GM18499 (cell line): ENCODE results near the gene EHMT1.
"Not testable (repeated sequence)": the region's sequence is repeated elsewhere in the genome, so short reads cannot be mapped to it uniquely, and the experiment has no call there.

Experiments
- ATAC-seq: cut with Tn5 transposase; IDR thresholded peaks from one replicate; pipeline ENCODE4 v1.9.1; 2021; ENCODE audit warnings: moderate number of reproducible peaks; ENCODE audit not compliant: insufficient read depth, unreplicated experiment

The EHMT1 gene

GRCh38 chr9:137797206-137798120 lies 178.7 kb downstream of the EHMT1 start:
- ATAC-seq = no peak

GRCh38 chr9:137798142-137798541 lies 179.3 kb downstream of the EHMT1 start:
- no peak for ATAC-seq

DNA sequence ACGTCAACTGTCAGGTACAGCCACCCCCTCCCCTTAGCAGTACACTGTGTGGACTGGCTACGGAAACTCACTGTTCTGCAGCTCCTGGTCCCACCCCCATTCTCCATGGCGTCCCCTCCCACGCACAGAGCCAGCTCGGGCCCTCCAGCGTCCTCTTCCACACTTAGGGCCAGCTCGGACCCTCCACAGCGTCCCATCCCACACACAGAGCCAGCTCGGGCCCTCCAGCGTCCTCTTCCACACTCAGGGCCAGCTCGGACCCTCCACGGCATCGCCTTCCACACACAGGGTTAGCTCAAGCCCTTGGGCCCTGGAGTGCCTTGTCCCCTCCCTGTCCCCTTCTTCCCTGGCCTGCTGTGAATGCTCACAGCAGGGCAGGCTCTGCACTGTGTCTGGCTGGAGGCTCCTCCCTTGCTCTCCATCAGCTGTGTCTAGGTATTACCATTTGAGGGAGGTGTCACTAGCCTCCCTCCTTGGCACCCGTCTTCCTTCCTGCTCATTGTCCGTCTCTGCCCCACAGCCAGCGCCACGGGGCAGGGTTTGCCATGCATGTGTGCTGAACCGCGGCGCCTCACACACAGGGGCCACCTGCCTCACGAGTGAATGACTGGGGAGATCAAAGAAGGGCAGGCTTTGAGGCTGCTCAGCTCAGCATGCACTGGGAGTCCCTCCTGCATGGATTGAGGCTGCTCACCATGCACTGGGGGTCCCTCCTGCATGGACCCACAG lies 180.3 kb downstream of the EHMT1 start:
- no peak for ATAC-seq

GRCh38 chr9:137799630-137799983 lies 180.8 kb downstream of the EHMT1 start:
- no peak for ATAC-seq

DNA sequence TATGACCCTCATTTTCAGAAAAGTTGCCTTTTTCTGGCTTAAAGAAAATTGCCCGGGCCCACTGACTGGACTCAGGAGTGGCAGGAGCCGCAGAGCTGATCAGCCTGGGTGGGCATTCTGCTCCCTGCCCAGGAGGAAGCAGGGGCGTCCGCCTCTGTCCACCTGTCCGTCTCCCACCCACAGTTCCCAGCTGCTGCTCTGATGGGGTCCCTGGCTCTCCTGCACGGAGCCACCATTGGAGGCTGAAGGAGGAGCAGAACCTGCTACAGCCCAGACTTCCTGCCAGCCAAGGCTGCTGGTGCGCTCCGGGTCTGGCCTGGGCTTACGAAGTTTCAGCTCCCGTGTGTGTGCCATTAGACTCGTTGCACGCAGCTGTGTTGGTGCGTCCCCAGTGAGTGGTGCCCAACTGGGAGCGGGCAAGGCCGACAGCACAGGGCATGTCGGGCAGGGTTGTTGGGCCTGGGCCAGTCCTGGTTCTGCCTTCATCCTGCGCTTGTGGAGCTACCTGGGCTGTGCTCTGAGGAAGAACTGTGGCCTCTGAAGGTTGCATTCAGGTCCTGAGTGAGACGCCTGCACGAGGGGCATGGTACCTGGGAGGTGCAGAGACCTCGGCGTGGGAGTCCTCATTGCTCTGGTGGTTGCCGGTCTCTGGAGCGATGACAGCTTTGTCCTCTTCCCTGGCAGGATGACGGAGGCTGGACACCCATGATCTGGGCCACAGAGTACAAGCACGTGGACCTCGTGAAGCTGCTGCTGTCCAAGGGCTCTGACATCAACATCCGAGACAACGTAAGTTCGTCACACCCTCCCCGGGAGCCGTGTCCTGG lies 181.6 kb downstream of the EHMT1 start:
- ATAC-seq = no peak

- no peak for ATAC-seq
These were observed 182.2 kb downstream of the EHMT1 start for GRCh38 chr9:137801023-137801319.

- ATAC-seq = no peak
These were observed 183.2 kb downstream of the EHMT1 start for GRCh38 chr9:137802021-137802420.

- ATAC-seq = no peak
These were observed 183.9 kb downstream of the EHMT1 start for GRCh38 chr9:137802521-137803243.

- no peak for ATAC-seq
These were observed 186.3 kb downstream of the EHMT1 start for GRCh38 chr9:137804908-137805630.

GRCh38 chr9:137807721-137808703 lies 189.2 kb downstream of the EHMT1 start:
- ATAC-seq = no peak

GRCh38 chr9:137809040-137809576 lies 190.3 kb downstream of the EHMT1 start:
- no peak for ATAC-seq

- not testable (repeated sequence) for ATAC-seq
These were observed 191.1 kb downstream of the EHMT1 start for GRCh38 chr9:137809726-137810450.

- ATAC-seq = no peak
These were observed 192.6 kb downstream of the EHMT1 start for GRCh38 chr9:137811283-137811870.

- no peak for ATAC-seq
These were observed 193.7 kb downstream of the EHMT1 start for GRCh38 chr9:137812356-137813023.

DNA sequence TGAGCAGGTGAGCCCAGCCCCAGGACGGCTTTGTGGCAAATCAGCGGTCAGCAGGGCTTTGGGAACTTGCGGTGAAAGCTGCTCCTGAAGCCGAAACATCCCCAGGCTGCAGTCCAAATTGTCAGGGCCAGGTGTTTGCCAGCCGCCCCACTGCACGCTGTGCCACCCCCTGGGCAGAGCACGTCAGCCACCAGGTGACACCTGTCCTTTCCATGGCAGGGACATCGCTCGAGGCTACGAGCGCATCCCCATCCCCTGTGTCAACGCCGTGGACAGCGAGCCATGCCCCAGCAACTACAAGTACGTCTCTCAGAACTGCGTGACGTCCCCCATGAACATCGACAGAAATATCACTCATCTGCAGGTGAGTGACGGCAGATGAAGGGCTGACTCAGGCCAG lies 194.4 kb downstream of the EHMT1 start:
- ATAC-seq = no peak

DNA sequence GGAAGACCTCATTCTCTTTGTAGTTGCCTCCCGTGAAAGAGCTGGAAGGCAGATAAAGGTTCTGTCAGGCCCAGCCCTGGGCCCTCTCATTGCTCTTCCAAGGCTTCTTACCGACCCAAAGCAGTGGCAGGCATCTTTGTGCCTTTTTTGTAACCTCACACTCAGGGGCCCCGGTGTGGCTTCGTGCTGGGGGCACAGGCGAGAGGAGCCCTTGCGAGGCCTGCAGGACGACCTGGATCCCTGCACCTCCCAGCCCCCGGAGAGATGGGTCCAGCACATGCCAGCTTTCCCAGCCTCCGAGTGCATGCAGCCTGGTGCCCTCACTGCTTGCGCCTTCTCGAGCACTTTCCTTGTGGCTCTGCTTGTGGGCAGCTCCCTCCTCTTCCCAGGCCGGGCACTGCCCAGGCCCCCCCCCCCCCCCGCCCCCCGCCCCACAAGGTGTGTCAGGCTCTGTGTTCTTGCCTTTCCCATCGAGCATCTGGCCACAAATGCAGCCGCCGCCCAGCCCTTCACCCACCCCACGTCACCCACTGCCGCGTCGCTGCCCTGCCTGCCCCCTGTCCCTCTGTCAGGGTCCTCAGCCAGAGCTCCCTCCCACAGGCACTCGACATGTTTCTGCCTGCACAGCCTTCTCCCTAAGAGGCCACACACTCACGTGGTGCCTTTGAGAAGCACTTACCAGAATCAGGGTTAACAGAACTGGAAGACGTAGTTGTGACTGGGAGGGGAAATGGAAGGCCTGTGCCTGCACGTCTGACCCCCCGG lies 195.0 kb downstream of the EHMT1 start:
- no peak for ATAC-seq
